ENCODE data around the gene IRGQ. TPM values are rescaled to one million over a fixed set of nuclear protein-coding genes. Genes with fewer than 3 reads are reported as not detected.
A peak's percentile ranks its signal among the peaks of the same experiment; 100 is the strongest.
"Not testable (repeated sequence)": the region's sequence is repeated elsewhere in the genome, so short reads cannot be mapped to it uniquely, and the experiment has no call there.

Gene IRGQ
- total RNA-seq, 8 experiments from 2014 or later = 17.2 to 46.5 (median 29.0) TPM

- in situ Hi-C loops (cut with MboI; ENCODE audit: low pct_unique_long_range_greater_than_20kb in 2 of 9, low sequenced_read_pairs in 9 of 9, unreplicated experiment in 9 of 9) = no loop called here
- H3K4me3 ChIP-seq = no peak overlapping the region
- no peak overlapping the region for H3K27ac ChIP-seq
- WGBS, 10 experiments = 80 to 100% (median 98%) methylated on average over 1 to 6 of the region's 15 CpGs; no CpG with 5 or more reads in 6 of the 10 experiments
- H3K4me1 ChIP-seq (replicated peaks in 1 of 2) = no peaks in the 10 kb centered on the region
- no peak for ATAC-seq (replicated peaks in 6 of 8)
Observed at GRCh38 chr19:43554317-43554895, 41.5 kb downstream of the IRGQ start.

- H3K27ac ChIP-seq = no peak overlapping the region
- no peak overlapping the region for H3K4me3 ChIP-seq
- in situ Hi-C loops (cut with MboI; ENCODE audit: low pct_unique_long_range_greater_than_20kb in 2 of 9, low sequenced_read_pairs in 9 of 9, unreplicated experiment in 9 of 9) = no loop called here
- ATAC-seq (replicated peaks in 6 of 8) = no peak
- H3K4me1 ChIP-seq (replicated peaks in 1 of 2) = no peaks in the 10 kb centered on the region
- WGBS, 10 experiments = 33 to 100% (median 98%) methylated on average over 1 to 4 of the region's 4 CpGs; no CpG with 5 or more reads in 4 of the 10 experiments
Observed at GRCh38 chr19:43553656-43554055, 42.3 kb downstream of the IRGQ start.

- H3K27ac ChIP-seq = no peak overlapping the region
- in situ Hi-C loops (cut with MboI; ENCODE audit: low pct_unique_long_range_greater_than_20kb in 2 of 9, low sequenced_read_pairs in 9 of 9, unreplicated experiment in 9 of 9) = no loop called here
- no CpG with 5 or more reads among the region's 3 CpGs for WGBS, 10 experiments
- no peak for ATAC-seq (replicated peaks in 6 of 8)
- no peaks in the 10 kb centered on the region for H3K4me1 ChIP-seq (replicated peaks in 1 of 2)
- H3K4me3 ChIP-seq = no peak overlapping the region
Observed at GRCh38 chr19:43552616-43553015, 43.3 kb downstream of the IRGQ start.

- H3K27ac ChIP-seq = no peak overlapping the region
- ATAC-seq (replicated peaks in 6 of 8) = no peak
- no CpG with 5 or more reads among the region's 3 CpGs for WGBS, 10 experiments
- no peaks in the 10 kb centered on the region for H3K4me1 ChIP-seq (replicated peaks in 1 of 2)
- in situ Hi-C loops (cut with MboI; ENCODE audit: low pct_unique_long_range_greater_than_20kb in 2 of 9, low sequenced_read_pairs in 9 of 9, unreplicated experiment in 9 of 9) = no loop called here
- H3K4me3 ChIP-seq = no peak overlapping the region
Observed at GRCh38 chr19:43552198-43552450, 43.8 kb downstream of the IRGQ start.

- H3K4me1 ChIP-seq (replicated peaks in 1 of 2) = no peaks in the 10 kb centered on the region
- H3K27ac ChIP-seq = no peak overlapping the region
- WGBS, 10 experiments = 0 to 100% (median 89%) methylated on average over 1 to 8 of the region's 23 CpGs; no CpG with 5 or more reads in 1 of the 10 experiments
- no peak overlapping the region for H3K4me3 ChIP-seq
- in situ Hi-C loops (cut with MboI; ENCODE audit: low pct_unique_long_range_greater_than_20kb in 2 of 9, low sequenced_read_pairs in 9 of 9, unreplicated experiment in 9 of 9) = no loop called here
- ATAC-seq (replicated peaks in 6 of 8) = no peak
Observed at GRCh38 chr19:43551399-43552197, 44.3 kb downstream of the IRGQ start.

GRCh38 chr19:43548706-43549105 is 47.2 kb downstream of the IRGQ start:
- H3K4me1 ChIP-seq (replicated peaks in 1 of 2) = no peaks in the 10 kb centered on the region
- no peak overlapping the region for H3K4me3 ChIP-seq
- peak in 1 of 8 experiments; percentile 35 for ATAC-seq (replicated peaks in 6 of 8)
- H3K27ac ChIP-seq = no peak overlapping the region
- 54 to 100% (median 90%) methylated on average over 1 to 2 of the region's 2 CpGs; no CpG with 5 or more reads in 2 of the 10 experiments for WGBS, 10 experiments
- in situ Hi-C loops (cut with MboI; ENCODE audit: low pct_unique_long_range_greater_than_20kb in 2 of 9, low sequenced_read_pairs in 9 of 9, unreplicated experiment in 9 of 9) = no loop called here

GRCh38 chr19:43547926-43548325 is 48.0 kb downstream of the IRGQ start:
- in situ Hi-C loops (cut with MboI; ENCODE audit: low pct_unique_long_range_greater_than_20kb in 2 of 9, low sequenced_read_pairs in 9 of 9, unreplicated experiment in 9 of 9) = not testable (repeated sequence)
- WGBS, 10 experiments = no CpG with 5 or more reads among the region's 24 CpGs

GRCh38 chr19:43546581-43546980 is 49.4 kb downstream of the IRGQ start:
- in situ Hi-C loops (cut with MboI; ENCODE audit: low pct_unique_long_range_greater_than_20kb in 2 of 9, low sequenced_read_pairs in 9 of 9, unreplicated experiment in 9 of 9) = no loop called here
- Histone ChIP-seq H3K4me1 (replicated peaks in 1 of 2) (no peaks in the 10 kb centered on the region), H3K4me3 (no peak overlapping the region), H3K27ac (no peak overlapping the region)
- ATAC-seq (replicated peaks in 6 of 8) = no peak
- 100% methylated on average over 1 of the region's 3 CpGs; no CpG with 5 or more reads in 8 of the 10 experiments for WGBS, 10 experiments

More at GRCh38 chr19:43547926-43548325, 48.0 kb downstream of the IRGQ start:
- H3K4me3 ChIP-seq; H3K4me1 ChIP-seq (replicated peaks in 1 of 2); ATAC-seq (replicated peaks in 6 of 8); H3K27ac ChIP-seq: not testable (repeated sequence)

- WGBS, 10 experiments = no CpG with 5 or more reads among the region's 2 CpGs
- in situ Hi-C loops (cut with MboI; ENCODE audit: low pct_unique_long_range_greater_than_20kb in 2 of 9, low sequenced_read_pairs in 9 of 9, unreplicated experiment in 9 of 9) = no loop called here
Observed at GRCh38 chr19:43545981-43546380, 50.0 kb downstream of the IRGQ start.

GRCh38 chr19:43545276-43545675 is 50.7 kb downstream of the IRGQ start:
- WGBS, 10 experiments = 80 to 94% (median 88%) methylated on average over 1 to 5 of the region's 5 CpGs; no CpG with 5 or more reads in 5 of the 10 experiments
- Histone ChIP-seq H3K27ac (no peak overlapping the region), H3K4me3 (no peak overlapping the region), H3K4me1 (replicated peaks in 1 of 2) (no peaks in the 10 kb centered on the region)
- no peak for ATAC-seq (replicated peaks in 6 of 8)
- in situ Hi-C loops (cut with MboI; ENCODE audit: low pct_unique_long_range_greater_than_20kb in 2 of 9, low sequenced_read_pairs in 9 of 9, unreplicated experiment in 9 of 9) = no loop called here

More at GRCh38 chr19:43545981-43546380, 50.0 kb downstream of the IRGQ start:
- Histone ChIP-seq H3K4me3 (no peak overlapping the region), H3K27ac (no peak overlapping the region), H3K4me1 (replicated peaks in 1 of 2) (no peaks in the 10 kb centered on the region)
- peak in 1 of 8 experiments; percentile 43 for ATAC-seq (replicated peaks in 6 of 8)

- in situ Hi-C loops (cut with MboI; ENCODE audit: low pct_unique_long_range_greater_than_20kb in 2 of 9, low sequenced_read_pairs in 9 of 9, unreplicated experiment in 9 of 9) = no loop called here
- ATAC-seq (replicated peaks in 6 of 8) = no peak
- Histone ChIP-seq H3K27ac (no peak overlapping the region), H3K4me1 (replicated peaks in 1 of 2) (no peaks in the 10 kb centered on the region), H3K4me3 (no peak overlapping the region)
- 100% methylated on average over 1 to 6 of the region's 9 CpGs; no CpG with 5 or more reads in 7 of the 10 experiments for WGBS, 10 experiments
Observed at GRCh38 chr19:43544077-43544476, 51.9 kb downstream of the IRGQ start.

GRCh38 chr19:43541920-43542650 is 53.8 kb downstream of the IRGQ start:
- Histone ChIP-seq H3K27ac (no peak overlapping the region), H3K4me3 (no peak overlapping the region), H3K4me1 (replicated peaks in 1 of 2) (no peaks in the 10 kb centered on the region)
- ATAC-seq (replicated peaks in 6 of 8) = no peak
- 60 to 93% (median 91%) methylated on average over 1 to 4 of the region's 5 CpGs; no CpG with 5 or more reads in 5 of the 10 experiments for WGBS, 10 experiments
- in situ Hi-C loops (cut with MboI; ENCODE audit: low pct_unique_long_range_greater_than_20kb in 2 of 9, low sequenced_read_pairs in 9 of 9, unreplicated experiment in 9 of 9) = no loop called here

- Histone ChIP-seq H3K4me1 (replicated peaks in 1 of 2) (no peaks in the 10 kb centered on the region), H3K27ac (no peak overlapping the region), H3K4me3 (no peak overlapping the region)
- in situ Hi-C loops (cut with MboI; ENCODE audit: low pct_unique_long_range_greater_than_20kb in 2 of 9, low sequenced_read_pairs in 9 of 9, unreplicated experiment in 9 of 9) = no loop called here
- ATAC-seq (replicated peaks in 6 of 8) = no peak
- 0 to 100% (median 100%) methylated on average over 1 to 3 of the region's 3 CpGs; no CpG with 5 or more reads in 3 of the 10 experiments for WGBS, 10 experiments
Observed at GRCh38 chr19:43540381-43540780, 55.6 kb downstream of the IRGQ start.

Data from motor neuron (in vitro differentiated cells).